HG03135 (cell line): ENCODE data around the gene AFF4.
"Not testable (repeated sequence)": the region's sequence is repeated elsewhere in the genome, so short reads cannot be mapped to it uniquely, and the experiment has no call there.

Source experiments
- ATAC-seq: cut with Tn5 transposase; IDR thresholded peaks from one replicate; pipeline ENCODE4 v1.9.1; 2021; ENCODE audit warnings: mild to moderate bottlenecking, moderate library complexity; ENCODE audit not compliant: unreplicated experiment

Gene AFF4

DNA sequence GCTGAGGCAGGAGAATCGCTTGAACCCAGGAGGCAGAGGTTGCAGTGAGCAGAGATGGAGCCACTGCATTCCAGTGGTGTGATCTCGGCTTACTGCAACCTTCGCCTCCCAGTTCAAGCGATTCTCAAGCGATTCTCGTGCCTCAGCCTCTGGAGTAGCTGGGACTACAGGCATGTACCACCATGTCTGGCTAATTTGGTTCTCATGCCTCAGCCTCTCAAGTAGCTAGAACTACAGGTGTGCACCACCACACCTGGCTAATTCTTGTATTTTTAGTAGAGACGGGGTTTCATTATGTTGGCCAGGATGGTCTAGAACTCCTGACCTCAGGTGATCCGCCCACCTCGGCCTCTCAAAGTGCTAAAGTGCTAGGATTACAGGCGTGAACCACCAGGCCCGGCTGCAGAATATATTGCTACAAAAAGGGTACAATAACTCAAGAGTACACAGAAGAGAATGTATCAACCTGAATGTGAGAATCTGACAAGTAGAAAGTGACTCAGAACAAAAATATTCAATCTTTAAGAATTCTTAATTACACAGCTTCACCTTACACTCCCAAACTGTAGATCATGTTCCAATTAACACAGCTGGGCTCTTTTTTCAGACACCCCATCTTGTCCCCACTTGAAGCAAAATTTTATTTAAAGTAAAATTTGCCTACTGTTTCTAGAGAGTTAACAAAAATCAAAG, 2.2 kb downstream of the AFF4 start:
- not testable (repeated sequence) for ATAC-seq

DNA sequence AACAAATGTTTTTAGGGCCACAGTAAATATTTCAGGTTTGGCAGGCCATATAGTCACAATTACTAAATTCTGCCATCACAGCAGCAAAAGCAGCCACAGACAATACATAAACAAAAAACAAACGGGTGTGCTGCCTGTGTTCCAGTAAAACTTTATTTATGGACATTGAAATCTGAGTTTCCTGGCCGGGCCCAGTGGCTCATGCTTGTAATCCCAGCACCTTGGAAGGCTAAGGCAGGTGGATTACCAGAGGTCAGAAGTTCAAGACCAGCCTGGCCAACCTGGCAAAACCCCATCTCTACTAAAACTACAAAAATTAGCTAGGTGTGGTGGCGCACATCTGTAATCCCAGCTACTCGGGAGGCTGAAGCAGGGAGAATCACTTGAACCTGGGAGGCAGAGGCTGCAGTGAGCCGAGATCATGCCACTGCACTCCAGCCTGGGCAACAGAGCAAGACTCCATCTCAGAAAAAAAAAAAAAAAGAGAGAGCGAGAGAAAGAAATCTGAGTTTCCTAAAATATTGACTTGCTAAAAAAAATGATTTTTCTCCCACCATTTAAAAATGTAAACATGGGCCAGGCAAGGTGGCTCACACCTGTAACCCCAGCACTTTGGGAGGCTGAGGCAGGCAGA, 7.2 kb downstream of the AFF4 start:
- not testable (repeated sequence) for ATAC-seq

DNA sequence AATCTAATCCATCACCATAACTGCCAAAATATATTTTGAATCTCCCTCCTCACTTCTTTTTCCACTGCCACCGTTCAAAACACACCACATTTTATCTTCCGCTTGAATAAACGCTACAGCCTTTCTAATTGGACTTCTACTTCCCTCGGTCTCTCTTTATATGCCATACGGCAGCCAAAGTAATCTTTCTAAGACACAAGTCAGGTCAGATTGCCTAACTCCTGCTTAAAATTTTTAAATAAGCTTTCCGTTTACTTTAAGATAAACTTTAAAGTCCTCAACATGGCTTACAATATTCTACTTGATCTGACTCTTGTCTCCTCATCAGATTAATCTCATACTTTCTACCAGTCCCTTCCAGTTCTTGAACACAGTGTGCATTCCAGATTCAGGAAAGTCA, 9.7 kb downstream of the AFF4 start:
- no peak for ATAC-seq

DNA sequence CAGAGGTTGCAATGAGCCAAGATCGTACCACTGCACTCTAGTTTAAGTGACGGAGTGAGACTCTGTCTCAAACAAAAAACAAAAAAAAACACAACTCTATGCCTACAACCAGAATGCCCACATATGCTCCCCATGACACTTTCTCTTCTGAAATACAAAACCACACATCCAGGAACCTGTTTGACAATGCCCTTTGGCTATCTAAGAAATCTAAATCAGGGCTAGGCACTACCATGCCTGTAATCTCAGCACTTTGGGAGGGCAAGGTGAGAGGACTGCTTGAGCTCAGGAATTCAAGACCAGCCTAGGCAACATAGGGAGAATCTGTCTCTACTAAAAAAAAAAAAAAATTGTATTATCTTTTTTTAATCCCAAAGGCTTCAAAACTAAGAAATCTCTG, 10.6 kb downstream of the AFF4 start:
- ATAC-seq, result no peak

DNA sequence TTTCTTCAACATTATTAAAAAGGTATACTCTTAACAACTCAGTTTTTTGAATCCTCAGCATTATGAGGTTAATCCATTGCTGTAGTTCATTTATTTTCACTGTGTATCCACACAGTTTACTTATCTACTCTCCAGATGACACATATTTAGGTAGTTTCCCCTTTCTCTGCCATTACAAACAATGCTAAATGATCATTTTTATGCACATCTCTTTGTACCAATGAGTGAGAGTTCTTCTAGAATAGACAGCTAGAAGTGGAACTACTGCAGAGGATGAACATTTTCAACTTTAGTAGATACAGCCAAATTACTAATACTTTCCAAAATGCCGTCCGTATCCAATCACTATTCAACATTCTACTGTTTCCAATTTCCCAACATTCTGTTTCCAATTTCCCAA, 11.5 kb downstream of the AFF4 start:
- ATAC-seq, result no peak

DNA sequence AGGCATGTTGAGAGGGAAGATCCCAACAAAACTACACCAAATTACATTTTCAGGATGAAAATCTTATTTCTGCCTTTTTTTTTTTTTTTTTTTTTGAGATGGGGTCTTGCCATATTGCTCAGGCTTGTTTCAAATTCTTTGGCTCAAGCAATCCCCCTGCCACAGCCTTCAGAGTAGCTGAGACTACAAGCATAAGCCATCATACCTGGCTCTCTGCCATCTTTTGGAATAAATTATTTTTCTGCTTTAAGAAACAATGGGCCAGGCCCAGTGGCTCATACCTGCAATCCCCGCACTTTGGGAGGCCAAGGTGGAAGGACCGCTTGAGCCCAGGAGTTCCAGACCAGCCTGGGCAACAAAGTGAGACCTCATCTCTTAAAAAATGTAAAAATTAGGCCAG, 14.3 kb downstream of the AFF4 start:
- ATAC-seq, result no peak

DNA sequence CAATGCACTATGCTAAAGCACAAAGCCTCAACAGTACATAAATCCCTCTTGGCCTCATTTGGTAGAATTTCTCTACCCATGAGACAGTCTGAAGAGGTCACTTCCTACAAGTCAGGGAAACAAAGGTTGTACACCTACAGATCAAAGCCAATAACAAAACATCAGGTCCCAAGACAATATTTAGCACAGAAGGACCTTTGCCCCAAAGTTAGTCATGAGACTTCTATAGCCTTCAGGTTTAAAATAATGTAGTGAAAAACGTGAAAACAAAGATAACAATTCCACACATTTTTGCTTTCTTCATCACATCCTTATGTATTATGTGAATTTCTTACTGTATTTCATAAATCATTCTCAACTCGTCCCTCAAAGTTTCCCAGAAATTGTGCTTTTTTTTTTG, 15.8 kb downstream of the AFF4 start:
- ATAC-seq, result no peak

DNA sequence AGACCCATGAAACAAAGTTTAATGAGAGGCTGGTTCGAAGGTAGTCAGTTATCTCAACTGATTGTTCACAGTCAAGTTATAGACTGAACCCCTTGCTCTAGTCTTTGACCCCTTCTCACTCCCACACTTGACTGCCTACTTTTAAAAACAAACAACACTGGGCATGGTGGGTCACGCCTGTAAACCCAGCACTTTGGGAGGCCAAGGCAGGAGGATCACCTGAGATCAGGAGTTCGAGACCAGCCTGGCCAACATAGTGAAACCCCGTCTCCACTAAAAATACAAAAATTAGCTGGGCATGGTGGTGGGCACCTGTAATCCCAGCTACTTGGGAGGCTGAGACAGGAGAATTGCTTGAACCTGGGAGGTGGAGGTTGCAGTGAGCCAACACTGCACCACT, 18.1 kb downstream of the AFF4 start:
- ATAC-seq, result not testable (repeated sequence)

DNA sequence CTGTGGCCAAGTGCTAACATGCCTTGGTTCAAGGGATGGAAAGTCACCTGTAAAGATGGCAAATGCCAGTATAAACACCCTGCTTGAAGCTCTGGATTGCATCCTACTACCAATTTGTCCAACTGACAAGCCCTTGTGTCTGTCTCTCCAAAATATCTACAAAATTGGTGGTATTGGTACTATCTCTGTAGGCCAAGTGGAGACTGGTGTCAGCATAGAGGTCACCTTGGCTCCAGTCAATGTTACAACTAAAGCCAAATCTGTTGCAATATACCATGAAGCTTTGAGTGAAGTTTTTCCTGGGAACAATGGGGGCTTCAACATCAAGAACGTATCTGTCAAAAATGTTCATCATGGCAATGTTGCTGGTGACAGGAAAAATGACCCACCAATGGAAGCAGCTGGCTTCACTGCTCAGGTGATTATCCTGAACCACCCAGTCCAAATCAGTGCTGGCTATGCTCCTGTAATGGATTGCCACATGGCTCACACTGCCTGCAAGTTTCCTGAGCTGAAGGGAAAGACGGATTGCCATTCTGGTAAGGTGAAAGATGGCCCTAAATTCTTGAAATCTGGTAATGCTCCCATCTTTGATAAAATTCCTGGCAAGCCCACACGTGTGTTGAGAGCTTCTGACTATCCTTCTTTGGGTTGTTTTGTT, 19.9 kb downstream of the AFF4 start:
- ATAC-seq, result no peak

DNA sequence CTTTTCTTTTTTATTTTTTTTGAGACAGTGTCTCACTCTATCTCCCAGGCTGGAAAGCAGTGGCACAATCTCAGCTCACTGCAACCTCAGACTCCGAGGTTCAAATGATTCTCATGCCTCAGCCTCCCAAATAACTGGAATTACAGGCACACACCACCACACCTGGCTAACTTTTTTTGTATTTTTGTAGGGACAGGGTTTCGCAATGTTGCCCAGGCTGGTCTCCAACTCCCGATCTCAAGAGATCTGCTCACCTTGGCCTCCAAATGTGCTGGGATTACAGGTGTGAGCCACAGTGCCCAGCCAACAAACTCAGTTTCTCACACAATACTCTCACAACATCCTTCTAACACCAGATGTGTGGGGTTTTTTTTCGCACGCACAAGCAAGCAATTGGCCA, 22.1 kb downstream of the AFF4 start:
- ATAC-seq, result no peak

DNA sequence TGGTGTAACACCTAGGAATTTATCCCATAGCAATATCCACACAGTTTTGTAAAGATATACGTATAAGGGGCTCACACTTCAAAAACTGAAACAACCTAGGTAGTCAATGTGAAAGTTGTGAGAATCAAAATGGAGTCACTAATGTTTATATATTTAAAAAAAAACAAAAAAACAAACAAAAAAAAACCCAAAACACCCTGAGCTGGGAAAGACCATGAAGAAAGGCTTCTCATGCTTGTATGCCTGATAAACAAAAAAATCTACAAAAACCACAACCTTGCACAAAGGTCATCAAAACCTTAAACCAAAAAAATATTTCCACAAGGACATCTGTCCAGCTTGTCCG, 35.4 kb downstream of the AFF4 start:
- no peak for ATAC-seq

DNA sequence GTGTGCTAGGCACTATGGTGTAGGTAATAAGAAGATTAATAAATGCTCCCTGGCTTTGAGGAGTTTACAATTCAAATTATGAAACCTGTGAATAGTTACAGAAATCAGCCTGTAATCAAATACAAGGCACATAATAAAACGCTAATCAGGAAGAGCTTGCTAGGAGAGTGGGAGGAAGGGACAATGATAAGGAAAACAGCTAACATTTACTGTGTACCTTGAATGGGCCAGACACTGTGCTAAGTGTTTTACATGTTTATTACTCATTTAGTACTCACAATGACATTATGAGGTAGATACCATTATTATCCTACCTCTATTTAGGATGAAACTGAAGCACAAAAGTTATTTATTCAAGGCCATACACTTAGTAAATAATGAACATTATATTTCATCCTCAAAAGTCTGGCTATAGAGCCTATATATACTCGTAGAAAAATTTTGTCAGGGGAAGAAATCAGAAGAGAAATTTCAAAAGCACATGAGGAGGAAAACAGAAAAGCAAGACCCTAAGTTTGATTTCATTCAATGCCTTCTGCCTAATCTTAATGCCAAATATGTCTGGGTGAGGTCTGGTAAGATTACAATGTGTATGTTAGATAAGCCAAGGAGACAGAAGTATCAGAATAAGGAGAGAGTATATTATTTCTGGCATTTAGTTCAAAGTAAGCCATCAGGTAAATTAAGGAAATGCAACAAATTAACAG, 35.9 kb downstream of the AFF4 start:
- no peak for ATAC-seq

DNA sequence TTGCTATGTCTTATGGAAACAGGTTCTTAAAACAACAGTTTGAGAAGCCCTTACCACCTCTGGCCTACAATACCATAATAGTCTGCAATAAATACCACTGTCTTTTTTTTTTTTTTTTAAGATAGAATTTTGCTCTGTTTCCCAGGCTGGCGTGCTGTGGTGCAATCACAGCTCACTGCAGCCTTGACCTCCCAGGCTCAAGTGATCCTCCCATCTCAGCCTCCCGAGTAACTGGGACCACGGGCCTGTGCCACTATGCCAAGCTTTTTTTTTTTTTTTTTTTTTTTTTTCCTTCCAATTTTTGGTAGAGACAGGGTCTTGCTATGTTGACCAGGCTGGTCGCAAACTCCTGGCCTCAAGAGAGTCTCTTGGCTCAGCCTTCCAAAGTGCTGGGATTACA, 37.0 kb downstream of the AFF4 start:
- ATAC-seq, result no peak

DNA sequence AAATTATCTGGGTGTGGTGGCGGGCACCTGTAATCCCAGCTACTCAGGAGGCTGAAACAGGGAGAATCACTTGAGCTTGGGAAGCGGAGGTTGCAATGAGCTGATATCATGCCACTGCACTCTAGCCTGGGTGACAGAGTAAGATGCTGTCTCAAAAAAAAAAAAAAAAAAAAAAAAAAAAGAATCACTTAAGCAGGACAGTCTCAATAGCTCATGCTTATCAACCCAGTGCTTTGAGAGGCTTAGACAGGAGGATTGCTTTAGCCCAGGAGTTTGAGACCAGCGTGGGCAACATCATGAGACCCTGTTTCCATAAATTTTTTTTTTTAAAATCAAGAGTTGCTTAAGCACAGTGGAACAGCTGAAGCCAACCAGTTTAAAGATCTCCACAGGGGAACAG, 47.3 kb downstream of the AFF4 start:
- no peak for ATAC-seq

DNA sequence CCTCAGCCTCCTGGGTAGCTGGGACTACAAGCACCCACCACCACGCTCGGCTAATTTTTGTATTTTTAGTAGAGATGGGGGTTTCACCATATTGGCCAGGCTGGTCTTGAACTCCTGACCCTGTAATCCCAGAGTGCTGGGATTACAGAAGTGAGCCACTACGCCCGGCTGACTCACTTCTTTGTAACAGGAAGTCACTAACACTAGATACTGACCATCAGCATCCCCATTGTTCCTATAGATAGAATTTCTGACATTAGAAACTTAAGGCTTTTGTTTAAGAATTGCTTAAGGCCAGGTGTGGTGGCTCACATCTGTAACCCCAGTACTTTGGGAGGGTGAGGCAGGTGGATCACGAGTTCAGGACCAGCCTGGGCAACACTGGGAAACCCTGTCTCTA, 47.8 kb downstream of the AFF4 start:
- ATAC-seq, result no peak

DNA sequence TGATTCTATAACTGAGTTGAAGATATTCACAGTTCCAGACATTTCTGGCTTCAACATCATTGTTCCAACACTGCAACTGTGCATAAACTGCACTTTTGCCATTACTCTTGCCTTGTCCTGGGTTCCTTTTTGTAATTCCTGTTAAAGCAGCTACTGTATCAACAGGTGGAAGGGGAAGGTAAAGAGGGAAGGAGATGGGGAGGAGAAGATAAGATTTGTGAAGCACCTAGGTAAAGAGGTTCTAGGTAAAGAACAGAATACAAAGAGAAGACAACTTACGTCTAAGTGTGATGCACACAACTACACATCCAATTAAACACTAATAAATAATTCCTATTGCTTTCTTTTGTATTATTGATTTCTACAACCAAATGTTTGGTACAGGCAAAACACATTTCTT, 53.7 kb downstream of the AFF4 start:
- no peak for ATAC-seq

DNA sequence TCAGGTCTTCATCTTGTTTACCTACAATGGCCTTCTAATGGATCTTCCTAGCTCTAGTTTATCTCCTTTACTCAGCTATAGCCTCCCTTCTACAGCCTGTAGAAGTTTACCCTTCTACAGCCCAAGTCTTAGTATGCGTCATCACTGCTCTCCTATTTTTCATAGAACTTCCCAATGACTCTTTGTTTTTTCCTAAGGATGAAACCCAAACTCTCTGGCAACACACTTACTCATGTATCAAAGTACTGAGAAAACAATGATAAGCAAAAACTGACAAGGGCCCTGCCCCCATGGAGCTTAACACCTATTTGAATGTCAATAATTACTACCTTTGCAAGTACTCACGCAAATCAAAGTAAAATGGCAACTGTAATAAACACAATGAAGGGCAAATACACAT, 56.3 kb downstream of the AFF4 start:
- ATAC-seq, result no peak

DNA sequence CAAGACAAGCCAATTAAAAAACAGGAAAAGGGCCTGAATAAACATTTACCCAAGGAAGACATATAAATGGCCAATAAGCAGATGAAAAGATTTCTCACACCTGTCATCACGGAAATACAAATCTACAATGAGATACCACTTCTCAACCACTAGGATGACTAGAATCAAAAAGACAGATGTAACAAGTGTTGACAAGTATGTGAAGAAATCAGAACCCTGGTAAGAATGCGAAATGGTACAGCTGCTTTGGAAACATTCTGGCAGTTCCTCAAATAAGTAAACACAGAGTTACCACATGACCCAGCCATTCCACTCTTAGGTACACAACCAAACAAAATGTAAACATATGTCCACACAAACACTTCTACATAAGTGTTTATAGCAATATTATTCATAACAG, 57.5 kb downstream of the AFF4 start:
- no peak for ATAC-seq

DNA sequence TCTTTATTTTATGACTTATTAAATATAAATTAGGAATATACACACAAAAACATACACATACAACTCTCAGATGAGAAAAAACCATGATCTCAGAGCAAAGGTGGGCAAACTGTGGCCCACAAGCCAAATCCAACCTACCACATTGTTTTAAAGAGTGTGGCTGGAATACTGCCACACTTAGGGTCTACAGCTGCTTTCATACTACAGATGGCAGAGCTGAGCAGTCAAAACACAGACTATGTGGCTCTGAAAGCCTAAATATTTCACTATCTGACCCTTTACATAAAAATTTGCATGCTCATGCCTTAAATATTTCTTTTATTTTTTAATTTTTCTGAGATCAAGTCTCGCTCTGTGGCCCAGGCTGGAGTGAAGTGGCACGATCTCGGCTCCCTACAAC, 61.7 kb downstream of the AFF4 start:
- ATAC-seq, result no peak

DNA sequence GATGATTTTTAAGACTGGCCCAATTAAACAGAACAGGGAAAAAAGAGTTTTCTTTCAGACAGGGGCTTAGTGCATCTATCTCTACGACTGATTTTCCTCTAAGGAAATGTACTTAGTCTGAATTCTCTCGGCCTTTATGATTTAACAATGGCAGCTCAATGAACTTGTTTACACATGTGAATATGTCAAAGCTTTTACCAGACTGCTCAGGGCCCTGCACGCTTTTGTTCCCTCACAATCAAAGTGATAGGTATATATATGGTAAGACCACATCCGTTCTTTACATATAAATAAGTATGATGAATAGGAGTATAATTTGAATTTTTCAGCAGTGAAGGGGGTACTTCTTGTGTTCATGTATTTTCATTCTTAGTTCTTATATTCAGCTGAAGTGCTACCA, 62.4 kb downstream of the AFF4 start:
- ATAC-seq, result no peak

DNA sequence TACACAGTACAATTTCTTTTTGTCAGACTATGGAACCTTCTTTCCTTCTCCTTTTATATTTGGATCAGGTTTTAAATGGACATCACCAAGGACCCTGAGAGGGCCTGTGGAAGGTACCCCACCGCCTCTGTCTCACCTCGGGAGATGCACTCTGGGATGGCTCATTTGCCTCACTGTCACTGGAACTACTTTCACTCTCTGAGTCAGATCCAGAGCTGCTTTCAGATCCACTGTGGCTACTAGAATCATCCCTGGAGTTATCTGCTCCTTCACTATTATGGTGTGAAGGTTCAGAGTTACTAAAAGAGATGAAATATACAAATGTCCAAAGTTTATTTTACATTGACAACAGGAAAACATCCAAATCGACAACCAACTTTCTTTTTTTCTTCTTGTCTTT, 65.3 kb downstream of the AFF4 start:
- no peak for ATAC-seq

DNA sequence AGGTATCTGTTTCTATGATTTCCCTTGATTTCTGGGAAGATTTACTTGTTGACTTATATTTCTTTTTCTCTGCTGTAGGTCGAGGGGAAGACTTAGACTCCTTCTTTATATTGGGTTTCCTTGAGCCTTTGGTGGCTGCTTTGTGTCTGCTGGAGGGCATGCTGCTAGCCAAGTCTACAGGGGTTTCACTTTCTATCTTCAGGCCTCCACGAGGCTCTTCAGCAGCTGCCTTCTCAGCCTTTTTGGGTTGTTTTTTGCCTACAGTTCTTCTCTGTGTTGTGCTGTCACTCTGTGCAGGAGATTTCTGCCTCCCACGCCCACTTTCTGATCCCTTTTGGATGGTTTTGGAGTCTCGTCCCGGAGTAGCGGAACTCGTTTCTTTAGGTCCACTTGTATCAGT, 66.7 kb downstream of the AFF4 start:
- no peak for ATAC-seq
